Activated B cell treated with CpG ODN at 0.5 μM for 24 hours (primary cell): ENCODE results near the gene AJAP1. TPM values are rescaled to one million over a fixed set of nuclear protein-coding genes. Genes with fewer than 3 reads are reported as not detected.

ENCODE experiments used
- ATAC-seq: fragments of 200-7000 bp; cut with Tn5 transposase; one replicate; pipeline ENCODE4 v1.10.0; 2021; ENCODE audit warnings: low read depth, mild to moderate bottlenecking, moderate library complexity
- CTCF ChIA-PET: fragments of 350-600 bp; sonication (Branson Sonifier 250); formaldehyde crosslinking; loops from one replicate; lab custom pipeline; 2021; ENCODE audit warnings: antibody characterized with exemption; lab: Charles Lee
- POLR2A ChIA-PET: fragments of 350-600 bp; sonication (Branson Sonifier 250); formaldehyde crosslinking; loops from one replicate; lab custom pipeline; 2021; ENCODE audit warnings: antibody characterized with exemption; lab: Charles Lee
- DNase-seq: peaks from one replicate; pipeline ENCODE4 v3.0.0; 2022
- H3K27ac Mint-ChIP-seq: one replicate; pipeline ENCODE4 v1.8.0; 2020; ENCODE audit warnings: mixed read lengths
- H3K27me3 Mint-ChIP-seq: one replicate; pipeline ENCODE4 v1.8.0; 2021; ENCODE audit warnings: mixed read lengths
- H3K36me3 Mint-ChIP-seq: one replicate; pipeline ENCODE4 v1.8.0; 2021; ENCODE audit warnings: low read depth, mixed read lengths
- H3K4me1 Mint-ChIP-seq: one replicate; pipeline ENCODE4 v1.8.0; 2021; ENCODE audit warnings: mixed read lengths
- H3K4me3 Mint-ChIP-seq: one replicate; pipeline ENCODE4 v1.8.0; 2020; ENCODE audit warnings: mild to moderate bottlenecking, mixed read lengths
- H3K9me3 Mint-ChIP-seq: one replicate; pipeline ENCODE4 v1.8.0; 2020; ENCODE audit warnings: mixed read lengths
- CTCF ChIP-seq: fragments of 200-600 bp; IDR thresholded peaks from one replicate; pipeline ENCODE4 v1.8.0; 2022; ENCODE audit warnings: antibody characterized with exemption, mild to moderate bottlenecking
- intact Hi-C: fragments of 100-400 bp; cut with micrococcal nuclease; formaldehyde crosslinking; loops from one replicate; pipeline ENCODE4 v1.15.1; 2024
- total RNA-seq: library from RNA; stranded (reverse); gene quantifications from 2 replicates; pipeline ENCODE4 v1.2.3, GENCODE V29; 2022

AJAP1 gene
- total RNA-seq, 1 donor from 2014 or later = not detected

- TF ChIP-seq CTCF = no peak
- CTCF ChIA-PET = no interaction called here
- Mint-ChIP-seq H3K4me1 (no peaks in the 10 kb centered on the region), H3K4me3 (no peak overlapping the region), H3K36me3 (no peaks in the 10 kb centered on the region), H3K9me3 (no peaks in the 10 kb centered on the region), H3K27me3 (peaks cover 8% of the 10 kb centered on the region), H3K27ac (no peak overlapping the region)
- ATAC-seq (no peak), DNase-seq (no peak)
- POLR2A ChIA-PET = no interaction called here
- intact Hi-C loops = no loop called here
Measured at GRCh38 chr1:4741876-4742423, 87.5 kb downstream of the AJAP1 start.

DNA sequence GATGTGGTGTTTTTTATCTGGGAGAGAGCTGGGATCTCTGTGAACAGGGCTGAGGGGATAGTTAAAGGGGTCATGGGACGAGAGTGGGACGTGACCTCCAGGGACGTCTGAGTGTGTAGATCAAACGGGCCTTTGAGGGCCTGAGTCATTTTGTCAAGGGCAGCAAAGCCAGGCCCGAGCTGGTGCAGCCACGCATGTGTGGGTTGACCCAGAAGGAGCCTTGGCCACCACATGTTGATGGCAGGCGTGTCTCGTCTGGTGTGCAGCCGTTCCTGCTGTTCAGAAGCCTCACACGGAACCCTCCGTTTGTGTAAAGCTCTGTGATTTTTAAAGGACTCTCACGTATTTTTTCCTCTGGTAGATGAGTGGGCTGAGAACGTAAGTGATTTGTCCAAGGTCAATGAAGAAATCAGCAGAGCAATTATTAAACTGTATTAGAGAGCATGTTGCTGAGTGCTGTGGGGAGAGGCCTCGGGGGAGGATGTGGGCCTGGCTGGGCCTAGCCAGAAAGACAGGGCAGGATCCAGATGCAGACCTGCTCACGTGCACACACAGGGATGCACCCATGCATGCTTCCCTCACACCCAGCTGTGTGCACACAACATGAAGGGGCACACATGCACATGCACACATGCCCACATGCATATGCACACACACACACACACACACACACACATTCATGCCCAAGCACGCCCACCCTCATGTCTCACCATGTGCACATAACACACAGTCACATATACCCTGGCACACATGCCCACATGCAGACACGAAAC, 89.8 kb downstream of the AJAP1 start:
- DNase-seq (no peak), ATAC-seq (no peak)
- no peaks in the 10 kb centered on the region for H3K27me3 Mint-ChIP-seq
- no peak overlapping the region for H3K27ac Mint-ChIP-seq
- H3K9me3 Mint-ChIP-seq = no peaks in the 10 kb centered on the region
- no peaks in the 10 kb centered on the region for H3K36me3 Mint-ChIP-seq
- TF ChIP-seq CTCF = no peak
- POLR2A ChIA-PET = no interaction called here
- CTCF ChIA-PET = no interaction called here
- no peaks in the 10 kb centered on the region for H3K4me1 Mint-ChIP-seq
- intact Hi-C loops = no loop called here
- H3K4me3 Mint-ChIP-seq = no peak overlapping the region

DNA sequence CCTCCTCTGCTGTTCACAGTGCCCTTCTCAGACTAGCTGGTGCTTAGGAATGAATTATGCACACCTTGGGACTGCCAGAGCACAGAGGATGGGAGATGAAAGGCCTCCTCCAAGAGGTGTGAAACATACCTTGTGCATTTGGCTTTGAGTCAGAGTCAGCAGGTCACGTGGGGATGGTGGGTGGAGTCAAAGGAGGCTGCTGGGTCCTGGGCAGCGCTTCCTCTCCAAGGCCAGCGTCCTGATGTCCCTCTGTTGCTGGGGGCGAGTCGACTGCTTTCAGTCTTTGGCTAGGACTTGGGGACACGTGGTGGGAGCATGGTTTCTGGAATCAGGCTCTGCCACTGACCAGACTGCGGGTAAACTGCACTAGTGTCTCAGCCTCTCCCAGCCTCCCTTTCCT, 91.2 kb downstream of the AJAP1 start:
- H3K27ac Mint-ChIP-seq = no peak overlapping the region
- no peak overlapping the region for H3K4me3 Mint-ChIP-seq
- no peaks in the 10 kb centered on the region for H3K9me3 Mint-ChIP-seq
- POLR2A ChIA-PET = no interaction called here
- H3K27me3 Mint-ChIP-seq = no peaks in the 10 kb centered on the region
- no peak for TF ChIP-seq CTCF
- H3K36me3 Mint-ChIP-seq = no peaks in the 10 kb centered on the region
- no peaks in the 10 kb centered on the region for H3K4me1 Mint-ChIP-seq
- DNase-seq = no peak
- ATAC-seq = no peak
- intact Hi-C loops = no loop called here
- CTCF ChIA-PET = no interaction called here

- Mint-ChIP-seq H3K4me3 (no peak overlapping the region), H3K27ac (no peak overlapping the region), H3K36me3 (no peaks in the 10 kb centered on the region), H3K4me1 (no peaks in the 10 kb centered on the region), H3K27me3 (no peaks in the 10 kb centered on the region), H3K9me3 (peaks cover 2% of the 10 kb centered on the region)
- intact Hi-C loops = no loop called here
- no peak for ATAC-seq
- CTCF ChIA-PET = no interaction called here
- no peak for DNase-seq
- no peak for TF ChIP-seq CTCF
- POLR2A ChIA-PET = no interaction called here
Measured at GRCh38 chr1:4749406-4749805, 95.0 kb downstream of the AJAP1 start.

DNA sequence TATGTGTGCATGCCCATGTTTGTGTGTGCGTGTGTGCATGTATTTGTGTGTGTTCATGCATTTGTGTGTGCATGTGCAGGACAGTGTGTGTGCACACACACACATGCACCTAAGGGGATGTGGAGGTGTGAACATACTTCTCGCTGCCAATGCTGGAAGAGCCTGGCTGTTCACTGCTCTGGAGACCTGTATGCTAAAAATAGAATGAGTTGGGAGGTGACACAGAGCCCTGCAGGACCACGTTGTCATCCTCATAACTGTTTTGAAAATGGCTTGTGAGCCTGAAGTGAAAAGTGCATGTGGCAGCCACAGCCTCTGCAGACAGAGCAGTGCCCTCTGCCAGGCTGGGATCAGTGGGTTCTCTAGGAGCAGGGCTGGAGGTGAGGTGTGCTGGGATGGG, 95.8 kb downstream of the AJAP1 start:
- H3K9me3 Mint-ChIP-seq = peaks cover 2% of the 10 kb centered on the region
- H3K27ac Mint-ChIP-seq = no peak overlapping the region
- no peaks in the 10 kb centered on the region for H3K27me3 Mint-ChIP-seq
- ChIA-PET CTCF (no interaction called here), POLR2A (no interaction called here)
- no peaks in the 10 kb centered on the region for H3K4me1 Mint-ChIP-seq
- DNase-seq (no peak), ATAC-seq (no peak)
- intact Hi-C loops = no loop called here
- H3K4me3 Mint-ChIP-seq = no peak overlapping the region
- H3K36me3 Mint-ChIP-seq = no peaks in the 10 kb centered on the region
- no peak for TF ChIP-seq CTCF
